RWPE2 (cell line): ENCODE results near the gene RAB39B.

ENCODE experiments used
- ATAC-seq: fragments of 200-7000 bp; cut with Tn5 transposase; 3 replicates; pipeline ENCODE4 v1.9.1; 2021; ENCODE audit warnings: low read depth
- DNase-seq: peaks from one replicate; pipeline ENCODE4 v3.0.0-alpha.2; 2020; ENCODE audit warnings: low spot score
- H3K27ac ChIP-seq: fragments of 450-650 bp; 2 replicates; pipeline ENCODE4 v1.5.1; 2017; ENCODE audit warnings: mild to moderate bottlenecking; ENCODE audit not compliant: poor library complexity, severe bottlenecking
- H3K27me3 ChIP-seq: fragments of 250-450 bp; sonication (Bioruptor Pico); 2 replicates; pipeline ENCODE4 v1.5.1; 2021; ENCODE audit warnings: mild to moderate bottlenecking, moderate library complexity; ENCODE audit not compliant: insufficient read depth, poor library complexity, severe bottlenecking
- H3K36me3 ChIP-seq: fragments of 250-450 bp; sonication (Bioruptor Pico); 2 replicates; pipeline ENCODE4 v1.5.1; 2020; ENCODE audit warnings: low read depth, mild to moderate bottlenecking, moderate library complexity
- H3K4me1 ChIP-seq: fragments of 250-450 bp; sonication (Bioruptor Pico); 2 replicates; pipeline ENCODE4 v1.5.1; 2021; ENCODE audit warnings: mild to moderate bottlenecking, moderate library complexity; ENCODE audit not compliant: insufficient read depth, poor library complexity, severe bottlenecking
- H3K4me3 ChIP-seq: fragments of 250-450 bp; sonication (Bioruptor Pico); 2 replicates; pipeline ENCODE4 v1.5.1; 2021; ENCODE audit warnings: mild to moderate bottlenecking, moderate library complexity; ENCODE audit not compliant: severe bottlenecking
- H3K9me3 ChIP-seq: fragments of 250-450 bp; sonication (Bioruptor Pico); 2 replicates; pipeline ENCODE4 v1.5.1; 2021; ENCODE audit warnings: mild to moderate bottlenecking, moderate library complexity; ENCODE audit not compliant: severe bottlenecking
- CTCF ChIP-seq: fragments of 450-650 bp; IDR thresholded peaks from one replicate; pipeline ENCODE4 v1.5.1; 2017; ENCODE audit warnings: mild to moderate bottlenecking, moderate library complexity; ENCODE audit not compliant: poor library complexity, severe bottlenecking

RAB39B gene

GRCh38 chrX:155266439-155266838 is 2.1 kb upstream of the RAB39B start:
- DNase-seq (no peak), ATAC-seq (no peak)
- H3K4me3 ChIP-seq: no peak overlapping the region
- TF ChIP-seq CTCF: no peak
- H3K27ac ChIP-seq: no peak overlapping the region
- H3K36me3 ChIP-seq: no peaks in the 10 kb centered on the region
- no peaks in the 10 kb centered on the region for H3K9me3 ChIP-seq
- H3K27me3 ChIP-seq: no peaks in the 10 kb centered on the region
- H3K4me1 ChIP-seq: no peaks in the 10 kb centered on the region

GRCh38 chrX:155262970-155263754 is 1.1 kb downstream of the RAB39B start:
- Histone ChIP-seq H3K9me3 (no peaks in the 10 kb centered on the region), H3K27ac (no peak overlapping the region), H3K4me1 (no peaks in the 10 kb centered on the region), H3K27me3 (no peaks in the 10 kb centered on the region), H3K36me3 (no peaks in the 10 kb centered on the region), H3K4me3 (no peak overlapping the region)
- no peak for ATAC-seq
- no peak for TF ChIP-seq CTCF
- no peak for DNase-seq

- H3K4me1 ChIP-seq: no peaks in the 10 kb centered on the region
- DNase-seq (no peak), ATAC-seq (no peak)
- no peak overlapping the region for H3K4me3 ChIP-seq
- H3K36me3 ChIP-seq: no peaks in the 10 kb centered on the region
- no peak overlapping the region for H3K27ac ChIP-seq
- no peaks in the 10 kb centered on the region for H3K9me3 ChIP-seq
- no peaks in the 10 kb centered on the region for H3K27me3 ChIP-seq
- TF ChIP-seq CTCF: no peak
Measured at GRCh38 chrX:155259752-155260151, 4.5 kb downstream of the RAB39B start.

GRCh38 chrX:155251391-155251790 is 12.9 kb downstream of the RAB39B start:
- Histone ChIP-seq H3K36me3 (no peaks in the 10 kb centered on the region), H3K9me3 (no peaks in the 10 kb centered on the region), H3K4me3 (no peak overlapping the region), H3K27ac (no peak overlapping the region), H3K4me1 (no peaks in the 10 kb centered on the region), H3K27me3 (no peaks in the 10 kb centered on the region)
- no peak for TF ChIP-seq CTCF
- DNase-seq (no peak), ATAC-seq (no peak)

GRCh38 chrX:155247497-155247896 is 16.8 kb downstream of the RAB39B start:
- no peaks in the 10 kb centered on the region for H3K4me1 ChIP-seq

More at GRCh38 chrX:155247497-155247896, 16.8 kb downstream of the RAB39B start:
- Histone ChIP-seq H3K4me3 (no peak overlapping the region), H3K27ac (no peak overlapping the region), H3K36me3 (no peaks in the 10 kb centered on the region), H3K27me3 (no peaks in the 10 kb centered on the region), H3K9me3 (no peaks in the 10 kb centered on the region)
- no peak for TF ChIP-seq CTCF
- no peak for DNase-seq
- no peak for ATAC-seq
